GM12865 (cell line): Measurements from ENCODE around the gene DHRS9.

ENCODE experiments used
- DNase-seq: peaks from one replicate; pipeline ENCODE4 v3.0.0; 2010; ENCODE audit warnings: low read depth
- H3K4me3 ChIP-seq: 2 replicates; pipeline ENCODE4 v1.5.1; 2011; ENCODE audit warnings: mild to moderate bottlenecking, low read depth, low read length, control low read depth
- TF ChIP-seq, protein P1 (sequence below): IDR thresholded peaks from 2 replicates; pipeline ENCODE4 v1.5.1; 2011; ENCODE audit warnings: low read length, control low read depth, low read depth, inconsistent platforms; ENCODE audit not compliant: insufficient read depth; ENCODE audit errors: missing control alignments

The DHRS9 gene

DNA sequence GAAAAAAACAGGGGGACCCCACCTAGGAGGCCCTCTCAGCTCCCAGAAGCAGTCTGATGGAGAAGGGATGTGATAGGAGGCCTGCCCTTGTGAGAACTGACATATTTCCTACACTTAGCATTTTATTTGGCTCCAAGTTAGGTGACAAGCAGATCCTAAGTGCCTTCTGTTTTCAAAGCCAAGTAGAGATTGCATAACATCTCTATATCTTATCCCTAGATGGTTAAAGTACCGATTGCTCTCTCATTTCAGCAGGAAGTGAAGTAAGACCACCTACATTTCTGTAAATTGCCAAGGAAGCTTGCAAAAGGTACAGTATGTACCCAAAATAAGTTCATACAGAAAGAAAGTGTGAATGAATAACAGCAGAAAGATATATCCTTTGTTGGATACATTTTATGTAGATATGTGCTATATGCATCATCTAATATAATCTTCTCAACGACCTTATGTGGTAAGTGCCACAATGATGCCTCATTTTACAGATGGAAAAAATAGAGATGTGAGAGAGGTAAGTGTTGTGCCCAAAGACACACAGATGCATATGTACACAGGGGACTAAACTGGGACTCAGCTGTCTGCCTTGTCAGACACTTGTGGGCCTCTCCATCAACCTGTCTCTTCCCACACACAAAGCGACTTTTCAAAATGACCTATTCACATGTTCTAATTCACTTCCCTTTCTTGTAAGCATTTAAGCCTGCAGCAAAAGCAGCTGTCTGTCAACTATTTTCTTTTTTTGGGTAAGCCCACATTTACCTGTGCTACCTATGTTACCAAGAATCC is 38.9 kb downstream of the DHRS9 start:
- H3K4me3 ChIP-seq, result no peak overlapping the region
- no peak for DNase-seq
- TF ChIP-seq, protein P1, sequence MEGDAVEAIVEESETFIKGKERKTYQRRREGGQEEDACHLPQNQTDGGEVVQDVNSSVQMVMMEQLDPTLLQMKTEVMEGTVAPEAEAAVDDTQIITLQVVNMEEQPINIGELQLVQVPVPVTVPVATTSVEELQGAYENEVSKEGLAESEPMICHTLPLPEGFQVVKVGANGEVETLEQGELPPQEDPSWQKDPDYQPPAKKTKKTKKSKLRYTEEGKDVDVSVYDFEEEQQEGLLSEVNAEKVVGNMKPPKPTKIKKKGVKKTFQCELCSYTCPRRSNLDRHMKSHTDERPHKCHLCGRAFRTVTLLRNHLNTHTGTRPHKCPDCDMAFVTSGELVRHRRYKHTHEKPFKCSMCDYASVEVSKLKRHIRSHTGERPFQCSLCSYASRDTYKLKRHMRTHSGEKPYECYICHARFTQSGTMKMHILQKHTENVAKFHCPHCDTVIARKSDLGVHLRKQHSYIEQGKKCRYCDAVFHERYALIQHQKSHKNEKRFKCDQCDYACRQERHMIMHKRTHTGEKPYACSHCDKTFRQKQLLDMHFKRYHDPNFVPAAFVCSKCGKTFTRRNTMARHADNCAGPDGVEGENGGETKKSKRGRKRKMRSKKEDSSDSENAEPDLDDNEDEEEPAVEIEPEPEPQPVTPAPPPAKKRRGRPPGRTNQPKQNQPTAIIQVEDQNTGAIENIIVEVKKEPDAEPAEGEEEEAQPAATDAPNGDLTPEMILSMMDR, result no peak

DNA sequence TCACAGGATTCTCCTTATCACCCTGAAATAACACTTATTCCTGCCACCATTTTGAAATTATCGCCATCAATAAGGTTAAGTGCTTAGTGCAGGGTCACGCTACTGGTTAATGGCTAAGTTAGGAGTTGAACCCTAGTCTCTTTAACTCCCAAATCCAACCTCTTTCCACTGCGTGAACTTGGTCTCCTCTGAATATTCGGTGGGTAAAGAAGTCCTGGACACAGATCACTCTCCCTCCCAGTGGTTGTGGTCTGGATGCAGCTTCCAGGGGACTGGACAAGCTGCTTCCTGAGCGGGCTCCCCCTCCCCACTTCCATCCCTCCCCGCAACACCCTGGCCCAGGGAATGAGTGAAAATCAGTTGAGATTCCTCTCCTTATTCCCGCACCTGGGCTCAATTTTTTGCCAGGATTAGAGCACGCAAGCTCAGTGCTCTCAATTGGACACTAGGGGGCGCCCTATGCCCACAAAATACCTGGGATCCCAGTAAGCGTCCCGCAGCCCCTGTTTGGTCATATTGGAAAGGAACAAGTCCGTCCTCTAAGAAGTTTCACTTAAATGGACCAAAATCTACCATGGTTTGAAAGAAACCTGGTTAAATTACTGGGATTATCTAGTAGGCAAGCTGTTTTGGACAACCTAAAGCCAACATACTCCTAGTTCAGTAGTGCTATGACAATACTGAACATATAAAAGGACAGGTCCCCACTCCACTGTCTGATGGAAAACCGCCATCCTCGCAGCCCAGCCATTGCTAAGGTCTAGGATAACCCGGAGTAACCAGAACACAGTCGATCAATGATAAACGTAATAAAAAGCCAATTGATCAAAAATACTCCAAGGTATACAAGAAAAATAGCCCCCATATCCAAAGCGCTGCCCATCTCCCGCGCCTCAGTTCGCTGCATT is 40.4 kb downstream of the DHRS9 start:
- TF ChIP-seq, protein P1, result peak; percentile 85
- DNase-seq, result peak; percentile 78
- no peak overlapping the region for H3K4me3 ChIP-seq

DNA sequence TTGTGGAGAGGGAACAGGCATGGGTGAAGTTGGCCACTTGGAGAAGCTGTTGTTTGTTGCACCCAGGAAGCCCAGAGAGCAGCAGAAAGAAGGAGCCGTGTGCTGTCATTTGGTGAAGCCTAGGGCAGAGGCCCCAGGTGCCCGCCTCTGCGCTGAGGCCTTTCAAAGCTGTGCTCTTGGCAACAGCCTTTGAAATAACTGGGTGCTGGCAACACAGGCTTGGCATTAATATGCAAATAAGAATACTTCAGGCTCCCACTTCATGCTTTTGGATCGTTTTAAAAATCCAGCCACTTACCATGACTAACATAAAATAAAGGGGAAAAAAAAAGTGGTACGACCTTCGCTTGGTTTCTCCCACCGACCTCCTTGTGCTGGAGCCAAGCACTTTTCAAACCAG is 41.1 kb downstream of the DHRS9 start:
- DNase-seq, result no peak
- TF ChIP-seq, protein P1, result no peak
- H3K4me3 ChIP-seq, result no peak overlapping the region

DNA sequence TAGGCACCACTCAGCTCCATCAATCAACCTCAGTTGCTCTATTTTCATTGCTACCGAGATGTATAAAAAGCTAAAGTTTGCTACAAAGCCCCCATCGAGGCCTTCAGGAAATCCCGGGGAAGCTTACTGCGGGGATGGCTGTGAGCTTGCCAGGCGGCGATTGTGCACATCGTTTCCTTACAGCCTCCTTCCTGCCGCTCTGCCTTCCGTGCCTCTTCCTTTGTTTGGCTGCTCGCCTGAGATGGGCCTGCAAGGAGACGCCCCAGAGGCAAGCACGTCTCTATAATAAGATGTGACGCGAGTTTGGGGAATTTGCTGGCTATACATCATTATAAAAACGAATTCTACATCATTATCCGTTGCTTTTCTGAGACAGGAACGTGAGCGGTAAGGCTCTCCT is 41.6 kb downstream of the DHRS9 start:
- TF ChIP-seq, protein P1, result no peak
- no peak overlapping the region for H3K4me3 ChIP-seq
- DNase-seq, result no peak

DNA sequence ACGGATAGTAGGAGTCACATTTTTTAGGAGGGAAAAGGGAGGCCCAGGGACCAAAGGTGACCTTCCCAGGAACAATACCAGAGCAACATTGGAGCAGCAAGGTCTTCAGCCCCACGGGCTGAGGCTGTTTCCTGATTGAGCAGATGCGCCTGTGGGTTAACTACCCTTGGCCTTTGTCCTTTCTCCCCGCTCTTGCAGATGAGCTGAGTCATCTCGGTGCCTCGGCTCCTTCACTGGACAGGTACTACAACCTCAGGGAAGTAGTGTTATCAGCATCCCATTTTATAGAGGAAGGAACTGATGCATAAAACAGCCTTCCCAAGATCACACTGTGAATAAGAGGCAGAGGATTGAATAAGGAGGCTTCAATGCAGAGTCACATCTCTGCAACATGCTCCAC is 43.5 kb downstream of the DHRS9 start:
- TF ChIP-seq, protein P1, result no peak
- no peak overlapping the region for H3K4me3 ChIP-seq
- no peak for DNase-seq

DNA sequence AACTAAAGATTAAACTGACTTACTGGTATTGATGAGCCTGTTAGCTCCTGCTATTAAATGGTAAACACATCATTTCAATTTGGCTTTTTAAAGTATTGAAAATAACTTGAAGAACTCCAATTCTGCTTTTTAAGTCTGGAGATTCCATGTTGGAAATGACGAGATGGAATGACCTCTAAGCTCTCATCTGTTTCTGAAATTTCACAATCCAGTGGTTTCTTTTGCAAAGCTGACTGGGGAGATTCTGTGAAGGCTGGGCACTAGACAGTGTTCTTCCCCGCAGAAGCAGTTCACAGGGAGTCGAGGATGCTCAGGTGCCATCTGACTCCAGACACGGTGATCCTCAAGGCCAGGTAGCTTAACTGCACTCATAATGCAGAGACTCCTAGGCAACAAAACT is 44.7 kb downstream of the DHRS9 start:
- TF ChIP-seq, protein P1, result no peak
- no peak for DNase-seq
- H3K4me3 ChIP-seq, result no peak overlapping the region
